GM23338 (cell line): ENCODE measurements around the gene AHR. TPM values are rescaled to one million over a fixed set of nuclear protein-coding genes. Genes with fewer than 3 reads are reported as not detected.
"Not testable (repeated sequence)": the region's sequence is repeated elsewhere in the genome, so short reads cannot be mapped to it uniquely, and the experiment has no call there.

Source experiments
- ATAC-seq: fragments of 200-7000 bp; cut with Tn5 transposase; 3 replicates; pipeline ENCODE4 v1.9.1; 2020
- DNase-seq: peaks from one replicate; pipeline ENCODE4 v3.0.0-alpha.2; 2015; ENCODE audit warnings: low spot score
- H2AFZ ChIP-seq: fragments of 200-600 bp; sonication (generic); 2 replicates; pipeline ENCODE4 v1.8.0; 2016; ENCODE audit warnings: antibody characterized with exemption, mild to moderate bottlenecking, moderate library complexity
- H3F3A ChIP-seq: fragments of 200-600 bp; sonication (generic); replicated peaks from 2 replicates; pipeline ENCODE4 v1.8.0; 2017; ENCODE audit warnings: antibody characterized with exemption, mixed run types, low read depth
- H3K27ac ChIP-seq: fragments of 200-600 bp; sonication (generic); 2 replicates; pipeline ENCODE4 v1.6.1; 2016; ENCODE audit warnings: low read depth
- H3K27me3 ChIP-seq: fragments of 200-600 bp; sonication (generic); 2 replicates; pipeline ENCODE4 v1.8.0; 2016; ENCODE audit warnings: mild to moderate bottlenecking, mixed run types, moderate library complexity; ENCODE audit not compliant: insufficient read depth
- H3K36me3 ChIP-seq: fragments of 200-600 bp; sonication (generic); 2 replicates; pipeline ENCODE4 v1.8.0; 2016; ENCODE audit warnings: mild to moderate bottlenecking; ENCODE audit not compliant: insufficient read depth
- H3K4me1 ChIP-seq: fragments of 200-600 bp; sonication (generic); 2 replicates; pipeline ENCODE4 v1.8.0; 2016; ENCODE audit warnings: mild to moderate bottlenecking, moderate library complexity; ENCODE audit not compliant: insufficient read depth
- H3K4me2 ChIP-seq: fragments of 200-600 bp; sonication (generic); 2 replicates; pipeline ENCODE4 v1.7.1; 2017; ENCODE audit warnings: mixed run types
- H3K4me3 ChIP-seq: fragments of 200-600 bp; sonication (generic); 2 replicates; pipeline ENCODE4 v1.6.1; 2016; ENCODE audit warnings: mixed run types
- H3K79me2 ChIP-seq: fragments of 200-600 bp; sonication (generic); replicated peaks from 2 replicates; pipeline ENCODE4 v1.8.0; 2017; ENCODE audit warnings: mild to moderate bottlenecking; ENCODE audit not compliant: insufficient read depth
- H3K9me2 ChIP-seq: fragments of 200-600 bp; sonication (generic); 2 replicates; pipeline ENCODE4 v1.8.0; 2017; ENCODE audit not compliant: insufficient read depth
- H4K20me1 ChIP-seq: fragments of 200-600 bp; sonication (generic); replicated peaks from 2 replicates; pipeline ENCODE4 v1.8.0; 2017; ENCODE audit warnings: mild to moderate bottlenecking; ENCODE audit not compliant: insufficient read depth
- H3K27ac Mint-ChIP-seq: 2 replicates; pipeline ENCODE4 v1.8.0; 2020; ENCODE audit warnings: inconsistent platforms, mild to moderate bottlenecking, moderate library complexity, mixed read lengths
- H3K27me3 Mint-ChIP-seq: 3 replicates; pipeline ENCODE4 v1.8.0; 2022; ENCODE audit warnings: low read depth, mild to moderate bottlenecking, moderate library complexity, mixed read lengths, inconsistent platforms; ENCODE audit not compliant: insufficient read depth, poor library complexity
- H3K36me3 Mint-ChIP-seq: 3 replicates; pipeline ENCODE4 v1.8.0; 2021; ENCODE audit warnings: low read depth, mild to moderate bottlenecking, inconsistent platforms, moderate library complexity, mixed read lengths
- H3K4me1 Mint-ChIP-seq: 3 replicates; pipeline ENCODE4 v1.8.0; 2020; ENCODE audit warnings: mild to moderate bottlenecking, inconsistent platforms, mixed read lengths
- H3K4me3 Mint-ChIP-seq: 3 replicates; pipeline ENCODE4 v1.8.0; 2021; ENCODE audit warnings: moderate library complexity, mild to moderate bottlenecking, inconsistent platforms, mixed read lengths
- H3K9me3 Mint-ChIP-seq: 3 replicates; pipeline ENCODE4 v1.8.0; 2020; ENCODE audit warnings: moderate library complexity, mild to moderate bottlenecking, inconsistent platforms, mixed read lengths
- polyA plus RNA-seq: library from polyadenylated mRNA; unstranded; fragments of >200 nt; fragmentation: Nextera tagmentation; extraction: Ambion mirVana; gene quantifications from 2 replicates; pipeline ENCODE4 v1.2.1, GENCODE V29; 2016
- small RNA-seq: library from RNA; depleted of rRNA; stranded (forward); fragments of <200 nt; gene quantifications from one replicate; pipeline ENCODE3, GENCODE V24; 2014; ENCODE audit warnings: low replicate concordance
- total RNA-seq: library from RNA; depleted of rRNA; stranded (reverse); fragments of >200 nt; shearing (Covaris generic); gene quantifications from 2 replicates; pipeline ENCODE4 v1.2.3, GENCODE V29; 2014

Gene AHR
- total and polyA plus RNA-seq, 2 experiments from 2014 or later, result 3.4 to 14.9 TPM

- H3K27me3 ChIP-seq, H3K4me2 ChIP-seq, H3F3A ChIP-seq, H3K4me1 ChIP-seq, ATAC-seq, H3K36me3 ChIP-seq, H3K4me1 Mint-ChIP-seq, H3K27ac ChIP-seq, H2AFZ ChIP-seq, DNase-seq, H3K27ac Mint-ChIP-seq, H3K27me3 Mint-ChIP-seq, H3K79me2 ChIP-seq, H4K20me1 ChIP-seq, H3K4me3 Mint-ChIP-seq, H3K4me3 ChIP-seq: not testable (repeated sequence)
- peaks cover 25% of the 10 kb centered on the region for H3K36me3 Mint-ChIP-seq
- H3K9me3 Mint-ChIP-seq, result peaks cover 50% of the 10 kb centered on the region
- peaks cover 11% of the 10 kb centered on the region; the same call in 1 of the 2 replicates for H3K9me2 ChIP-seq
Observed at GRCh38 chr7:17394563-17394962, 96.1 kb downstream of the AHR start.

Small RNAs within 50 kb of the gene (small RNA-seq; reads per million reads assigned to genes)
- not detected for gene RF00092
